Thyroid gland (tissue), 4 donors: ENCODE measurements around the gene SVIL. TPM values are rescaled to one million over a fixed set of nuclear protein-coding genes. Genes with fewer than 3 reads are reported as not detected.

Source experiments
- DNase-seq, 2 donors: peaks; one replicate each; pipeline ENCODE4 v3.0.0-alpha.2; 2019
- H3K27ac ChIP-seq, 3 donors: fragments of 200-600 bp; sonication (generic); 1 replicate in 2 of 3; 2 replicates in 1 of 3; pipeline ENCODE4 v1.5.1; 2016 to 2019; ENCODE audit warnings: mild to moderate bottlenecking in 1 of 3, moderate library complexity in 1 of 3
- H3K27me3 ChIP-seq: fragments of 200-600 bp; sonication (generic); one replicate; pipeline ENCODE4 v1.5.1; 2019
- H3K36me3 ChIP-seq, 2 donors: fragments of 200-600 bp; sonication (generic); one replicate each; pipeline ENCODE4 v1.5.1; 2016 to 2019
- H3K4me1 ChIP-seq, 2 donors: fragments of 200-600 bp; sonication (generic); one replicate each; pipeline ENCODE4 v1.5.1; 2017 to 2019
- H3K4me3 ChIP-seq, 3 donors: fragments of 200-600 bp; sonication (generic); replicated peaks in 1 of 3; 1 replicate in 2 of 3; 2 replicates in 1 of 3; pipeline ENCODE4 v1.5.1; 2016; ENCODE audit warnings: mild to moderate bottlenecking in 1 of 3
- H3K9me3 ChIP-seq: fragments of 200-600 bp; sonication (generic); one replicate; pipeline ENCODE4 v1.5.1; 2017
- CTCF ChIP-seq, 6 experiments: fragments of 200-600 bp in 3 of 6; fragments of 450-650 bp in 3 of 6; sonication (generic) in 3 of 6; IDR thresholded peaks; one replicate each; pipeline ENCODE4 v1.5.1; 2016 to 2019; ENCODE audit warnings: antibody characterized with exemption in 6 of 6, mild to moderate bottlenecking in 2 of 6, inconsistent platforms in 1 of 6, moderate library complexity in 1 of 6
- POLR2A ChIP-seq, 2 donors: fragments of 450-650 bp; IDR thresholded peaks; one replicate each; pipeline ENCODE4 v1.6.1; 2017; ENCODE audit warnings: antibody characterized with exemption in 2 of 2, mild to moderate bottlenecking in 2 of 2, moderate library complexity in 1 of 2
- WGBS, 2 donors: methylation state at CpG; one replicate each; pipeline ENCODE4 v1.1.5; 2017; 5-methylcytosine and 5-hydroxymethylcytosine counted together
- intact Hi-C: fragments of 100-400 bp; cut with DNase I; formaldehyde crosslinking; loops from one replicate; pipeline ENCODE4 v1.15.1; 2023
- total RNA-seq, 4 donors: library from RNA; depleted of rRNA; stranded (reverse); fragments of >200 nt; gene quantifications; one replicate each; pipeline ENCODE4 v1.2.3, GENCODE V29; 2016

The SVIL gene
- total RNA-seq, 4 donors from 2014 or later, result 59.9 to 211 (median 134) TPM

GRCh38 chr10:29675984-29676383 is 41.2 kb upstream of the SVIL start:
- intact Hi-C loops, result no loop called here
- Histone ChIP-seq H3K9me3 (no peaks in the 10 kb centered on the region), H3K4me3 (no peak overlapping the region), H3K4me1 (peaks cover 14 to 17% of the 10 kb centered on the region in 2 donors), H3K36me3 (no peaks in the 10 kb centered on the region), H3K27ac (no peak overlapping the region), H3K27me3 (no peaks in the 10 kb centered on the region)
- no peak for DNase-seq
- 97 to 100% methylated on average over 1 of the region's 1 CpG for WGBS, 2 donors
- TF ChIP-seq POLR2A (IDR thresholded peaks at IDR 0.05), result no peak
- TF ChIP-seq CTCF (IDR thresholded peaks at IDR 0.05), result no peak

- Histone ChIP-seq H3K4me3 (no peak overlapping the region), H3K4me1 (peaks cover 8 to 9% of the 10 kb centered on the region in 2 donors), H3K27ac (no peak overlapping the region), H3K9me3 (no peaks in the 10 kb centered on the region), H3K27me3 (no peaks in the 10 kb centered on the region), H3K36me3 (no peaks in the 10 kb centered on the region)
- intact Hi-C loops, result no loop called here
- TF ChIP-seq POLR2A (IDR thresholded peaks at IDR 0.05), result no peak
- TF ChIP-seq CTCF (IDR thresholded peaks at IDR 0.05), result no peak
- 93 to 94% methylated on average over 2 of the region's 2 CpGs for WGBS, 2 donors
- no peak for DNase-seq
These were observed 37.2 kb upstream of the SVIL start for GRCh38 chr10:29671968-29672367.

- 78 to 89% methylated on average over 7 of the region's 7 CpGs for WGBS, 2 donors
- peaks cover 8 to 9% of the 10 kb centered on the region in 2 donors for H3K4me1 ChIP-seq
- no peaks in the 10 kb centered on the region for H3K9me3 ChIP-seq
- intact Hi-C loops, result no loop called here
- H3K36me3 ChIP-seq, result no peaks in the 10 kb centered on the region
- TF ChIP-seq CTCF (IDR thresholded peaks at IDR 0.05) (no peak), POLR2A (IDR thresholded peaks at IDR 0.05) (no peak)
- no peaks in the 10 kb centered on the region for H3K27me3 ChIP-seq
- no peak overlapping the region for H3K27ac ChIP-seq
- no peak for DNase-seq
- no peak overlapping the region for H3K4me3 ChIP-seq
These were observed 36.5 kb upstream of the SVIL start for GRCh38 chr10:29671228-29671780.

- Histone ChIP-seq H3K36me3 (no peaks in the 10 kb centered on the region), H3K27me3 (no peaks in the 10 kb centered on the region), H3K4me1 (peaks cover 8 to 9% of the 10 kb centered on the region in 2 donors), H3K4me3 (no peak overlapping the region), H3K9me3 (no peaks in the 10 kb centered on the region), H3K27ac (no peak overlapping the region)
- no peak for TF ChIP-seq POLR2A (IDR thresholded peaks at IDR 0.05)
- TF ChIP-seq CTCF (IDR thresholded peaks at IDR 0.05), result no peak
- intact Hi-C loops, result no loop called here
- no peak for DNase-seq
- WGBS, 2 donors, result 74 to 88% methylated on average over 4 of the region's 4 CpGs
These were observed 36.0 kb upstream of the SVIL start for GRCh38 chr10:29670761-29671160.

- DNase-seq, result peak in 1 of 2 donors; percentile 40
- intact Hi-C loops, result no loop called here
- Histone ChIP-seq H3K9me3 (no peaks in the 10 kb centered on the region), H3K27ac (peak overlapping the region in 1 of 3 donors; percentile 59), H3K4me1 (peaks cover 8 to 9% of the 10 kb centered on the region in 2 donors), H3K27me3 (no peaks in the 10 kb centered on the region), H3K4me3 (no peak overlapping the region), H3K36me3 (no peaks in the 10 kb centered on the region)
- 46 to 68% methylated on average over 3 of the region's 3 CpGs for WGBS, 2 donors
- TF ChIP-seq POLR2A (IDR thresholded peaks at IDR 0.05) (no peak), CTCF (IDR thresholded peaks at IDR 0.05) (no peak)
These were observed 34.4 kb upstream of the SVIL start for GRCh38 chr10:29669149-29669548.
